ENCODE results near the gene PON1.

- no peak for TF ChIP-seq CTCF (IDR thresholded peaks at IDR 0.05)
- TF ChIP-seq POLR2A (IDR thresholded peaks at IDR 0.05) = no peak
Measured at GRCh38 chr7:95322854-95323253, 1.5 kb downstream of the PON1 start.

All from thyroid gland (tissue), 4 donors.